22Rv1 (cell line): ENCODE measurements around the gene UCN.

Source experiments
- H3K27ac ChIP-seq: fragments of 450-650 bp; 2 replicates; pipeline ENCODE4 v1.5.1; 2017
- CTCF ChIP-seq: fragments of 450-650 bp; IDR thresholded peaks from 2 replicates; pipeline ENCODE4 v1.5.1; 2017; ENCODE audit warnings: mild to moderate bottlenecking
- ZFX ChIP-seq: fragments of 450-650 bp; IDR thresholded peaks from 2 replicates; pipeline ENCODE4 v1.6.1; 2017; ENCODE audit warnings: antibody characterized with exemption, borderline replicate concordance

Gene UCN

GRCh38 chr2:27294928-27295327, 13.3 kb downstream of the UCN start:
- no peak overlapping the region for H3K27ac ChIP-seq
- no peak for TF ChIP-seq CTCF
- TF ChIP-seq ZFX = no peak

- TF ChIP-seq ZFX (no peak), CTCF (peak; percentile 43)
- H3K27ac ChIP-seq = no peak overlapping the region
Observed at GRCh38 chr2:27291865-27292264, 16.4 kb downstream of the UCN start.

GRCh38 chr2:27290549-27290948, 17.7 kb downstream of the UCN start:
- no peak overlapping the region for H3K27ac ChIP-seq
- TF ChIP-seq CTCF (no peak), ZFX (no peak)

GRCh38 chr2:27288610-27289009, 19.6 kb downstream of the UCN start:
- no peak overlapping the region for H3K27ac ChIP-seq
- TF ChIP-seq ZFX = no peak
- no peak for TF ChIP-seq CTCF

GRCh38 chr2:27285481-27285880, 22.8 kb downstream of the UCN start:
- H3K27ac ChIP-seq = no peak overlapping the region
- TF ChIP-seq ZFX (no peak), CTCF (no peak)

- no peak for TF ChIP-seq ZFX
- no peak for TF ChIP-seq CTCF
- no peak overlapping the region for H3K27ac ChIP-seq
Observed at GRCh38 chr2:27284996-27285395, 23.2 kb downstream of the UCN start.

- no peak for TF ChIP-seq CTCF
- TF ChIP-seq ZFX = no peak
- no peak overlapping the region for H3K27ac ChIP-seq
Observed at GRCh38 chr2:27282892-27283291, 25.4 kb downstream of the UCN start.
